ENCODE measurements around the gene DTNBP1. TPM values are rescaled to one million over a fixed set of nuclear protein-coding genes. Genes with fewer than 3 reads are reported as not detected.
"Not testable (repeated sequence)": the region's sequence is repeated elsewhere in the genome, so short reads cannot be mapped to it uniquely, and the experiment has no call there.

The DTNBP1 gene
- total RNA-seq, 1 experiment from 2014 or later, result 1.6 TPM

DNA sequence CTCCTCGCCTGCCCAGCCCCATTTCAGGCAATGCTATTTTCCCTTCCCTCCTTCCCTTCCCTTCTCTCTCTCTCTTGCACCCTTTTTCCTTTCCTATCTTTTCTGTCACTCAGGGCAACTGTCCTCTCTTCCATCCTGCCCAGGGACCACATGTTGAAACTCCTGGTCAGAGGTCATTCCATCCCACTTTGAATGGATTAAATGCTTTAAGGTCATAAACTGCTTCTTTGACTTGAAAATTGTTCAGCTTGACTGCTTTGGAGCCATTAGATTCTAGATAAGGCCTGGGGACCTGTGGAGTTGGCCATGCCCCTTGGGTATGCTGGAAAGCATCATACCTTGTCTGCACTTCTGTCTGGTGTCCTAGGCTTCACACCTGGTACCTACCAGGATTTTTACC lies 106.1 kb downstream of the DTNBP1 start:
- DNase-seq (ENCODE audit: low spot score), result no peak

DNA sequence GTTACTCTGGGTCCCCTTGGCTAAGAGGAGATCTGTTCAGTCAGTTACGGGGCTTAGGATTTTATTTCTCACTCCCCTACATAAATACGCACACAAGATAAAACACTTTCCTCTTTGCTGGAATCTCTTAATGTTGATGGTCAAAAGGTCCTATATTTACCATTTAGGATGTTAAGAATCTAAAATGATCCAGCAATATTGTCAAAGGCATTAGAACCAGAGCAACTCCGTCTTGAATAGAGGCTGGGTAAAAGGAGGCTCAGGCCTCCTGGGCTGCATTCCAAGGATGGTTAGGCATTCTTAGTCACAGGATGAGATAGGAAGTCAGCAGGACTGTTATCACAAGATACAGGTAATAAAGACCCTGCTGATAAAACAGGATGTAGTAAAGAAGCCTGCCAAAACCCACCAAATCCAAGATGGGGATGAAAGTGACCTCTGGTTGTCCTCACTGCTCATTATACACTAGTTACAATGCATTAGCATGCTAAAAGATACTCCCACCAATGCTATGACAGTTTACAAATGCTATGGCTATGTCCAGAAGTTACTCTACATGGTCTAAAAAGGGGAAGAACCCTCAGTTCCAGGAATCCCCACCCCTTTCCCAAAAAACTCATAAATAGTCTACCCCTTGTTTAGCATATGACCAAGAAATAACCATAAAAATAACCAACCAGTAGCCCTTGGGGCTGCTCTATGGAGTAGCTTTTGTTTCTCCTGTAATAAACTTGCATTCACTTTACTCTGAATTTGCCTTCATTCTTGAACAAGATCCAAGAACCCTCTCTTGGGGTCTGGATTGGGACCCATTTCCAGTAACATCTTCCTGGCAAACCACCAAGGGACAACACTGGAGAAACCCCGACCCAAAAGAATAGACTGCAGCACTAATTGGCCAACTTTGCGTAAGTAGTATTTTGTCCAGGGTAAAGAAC lies 107.5 kb downstream of the DTNBP1 start:
- DNase-seq (ENCODE audit: low spot score), result peak; percentile 46

DNA sequence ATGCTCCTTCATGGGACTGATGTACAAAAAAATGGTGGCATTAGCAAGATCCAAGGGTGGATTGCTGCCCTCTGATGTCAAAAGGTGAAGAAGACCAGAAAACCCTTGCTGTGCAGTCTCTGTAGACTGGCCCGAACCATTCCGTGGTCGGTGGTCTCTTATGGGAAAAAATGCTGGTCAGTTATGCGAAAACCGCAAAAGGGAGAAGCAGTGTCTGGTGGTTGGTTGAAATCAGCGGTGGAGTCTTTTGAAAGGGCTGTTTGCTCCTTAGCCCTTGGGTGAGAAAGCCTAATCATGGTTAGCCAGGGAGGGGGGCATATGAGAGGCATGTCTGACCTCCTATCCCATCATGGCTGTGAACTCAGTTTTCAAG lies 108.1 kb downstream of the DTNBP1 start:
- DNase-seq (ENCODE audit: low spot score), result no peak

DNA sequence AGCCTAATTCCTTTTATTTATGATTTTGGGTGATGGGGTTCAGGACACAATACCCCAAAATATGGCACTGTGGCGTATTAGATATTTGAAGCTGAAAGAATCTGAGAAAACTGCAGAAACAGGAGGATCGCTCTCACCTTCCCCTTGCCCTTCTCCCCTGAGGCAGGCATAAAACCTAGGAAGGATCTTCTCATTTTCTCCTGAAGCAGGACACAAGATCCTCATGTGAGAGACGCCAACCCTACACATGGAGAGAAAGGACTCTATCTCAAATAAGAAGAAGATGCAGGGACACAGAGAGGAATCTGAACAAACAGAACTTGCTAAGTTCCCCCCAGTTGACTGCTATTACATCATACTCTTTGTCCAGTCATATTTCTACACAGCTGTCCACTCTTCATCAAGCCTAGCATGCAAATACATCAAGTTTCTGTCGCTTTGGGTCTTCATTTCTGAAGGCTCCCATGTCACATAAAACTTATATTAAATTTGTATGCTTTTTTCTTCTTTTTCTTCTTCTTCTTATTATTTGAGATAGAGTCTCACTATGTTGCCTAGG lies 109.0 kb downstream of the DTNBP1 start:
- DNase-seq (ENCODE audit: low spot score), result no peak

DNA sequence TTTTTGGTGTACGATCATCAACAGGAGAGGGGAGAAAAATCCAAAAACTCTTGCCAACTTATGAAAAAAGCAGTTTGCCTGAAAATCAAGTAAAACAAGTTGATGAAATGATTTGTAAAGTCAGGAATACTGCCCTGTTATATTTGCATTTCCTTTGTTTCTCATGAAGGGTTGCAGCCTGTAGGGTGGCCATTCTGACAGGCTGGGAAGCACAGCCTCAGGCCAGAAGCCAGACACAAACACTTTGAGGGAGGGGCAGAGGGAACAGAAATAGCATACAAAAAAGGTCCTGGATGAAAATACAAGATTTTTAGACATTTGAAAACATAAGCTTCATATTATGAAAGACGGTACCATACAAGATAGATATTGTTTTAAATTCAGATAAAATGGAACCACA lies 109.8 kb downstream of the DTNBP1 start:
- DNase-seq (ENCODE audit: low spot score), result no peak

DNA sequence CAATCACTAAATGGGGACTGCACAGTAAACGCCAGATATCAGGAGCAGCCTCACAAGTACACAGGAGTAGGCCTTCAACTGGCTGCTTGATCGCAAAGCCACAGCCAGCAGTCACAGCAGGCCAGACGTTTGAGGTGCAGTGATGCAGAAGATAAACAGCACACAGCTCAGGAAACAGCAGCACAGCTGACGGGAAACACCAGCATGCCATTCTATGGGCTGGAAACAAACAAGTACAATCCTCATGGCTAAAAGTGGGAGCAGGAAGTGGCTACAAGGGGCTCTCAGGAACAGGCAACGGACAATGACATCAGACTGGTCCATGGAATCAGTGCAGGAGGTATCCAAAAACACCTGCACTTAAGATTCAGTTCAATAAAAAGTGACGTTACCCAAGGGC lies 111.0 kb downstream of the DTNBP1 start:
- DNase-seq (ENCODE audit: low spot score), result no peak

DNA sequence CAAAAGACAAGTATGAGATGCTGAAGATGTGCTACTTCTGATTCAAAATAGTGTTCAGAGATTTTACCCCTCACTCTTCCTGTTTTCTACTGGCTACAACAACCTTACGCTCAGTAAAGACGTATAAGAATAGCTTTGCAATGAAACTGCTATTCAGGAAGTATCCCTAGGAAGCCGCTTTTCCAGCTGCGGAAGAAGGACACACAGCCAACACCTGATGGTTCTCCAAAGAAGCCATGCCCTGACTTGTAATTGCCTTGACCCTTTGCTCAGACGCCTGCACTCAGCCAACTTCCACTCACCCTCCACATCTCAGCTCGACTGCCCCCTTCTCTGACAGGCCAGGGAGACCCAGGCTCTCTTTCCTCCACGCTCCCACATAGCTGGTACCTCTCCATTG lies 111.6 kb downstream of the DTNBP1 start:
- no peak for DNase-seq (ENCODE audit: low spot score)

DNA sequence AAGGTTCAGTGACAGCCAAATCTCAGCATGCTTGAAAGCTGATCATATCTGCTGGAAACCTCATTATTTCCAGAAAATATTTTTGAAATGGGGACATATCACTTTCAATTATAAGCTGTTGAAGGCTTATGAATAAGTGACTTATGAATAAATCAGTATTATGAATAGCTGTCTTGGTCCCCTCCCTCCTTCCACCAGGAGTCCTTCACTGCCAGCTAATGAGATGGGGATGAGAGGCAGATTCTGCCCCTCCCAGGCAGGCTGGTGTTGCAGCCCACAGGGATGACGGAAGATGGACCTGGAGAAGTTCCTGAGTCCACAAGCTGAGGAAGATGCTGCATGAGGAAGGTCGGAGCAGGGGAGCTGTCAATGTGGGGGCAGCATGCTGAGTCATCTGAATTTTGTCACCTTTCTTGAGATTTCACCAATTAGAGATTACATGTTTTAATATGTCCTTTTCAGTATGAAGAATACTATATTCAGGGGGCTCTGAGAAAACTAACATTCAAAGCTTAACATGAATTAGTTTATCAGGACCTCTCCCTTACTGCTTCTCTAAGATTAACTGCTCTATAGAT lies 112.2 kb downstream of the DTNBP1 start:
- DNase-seq (ENCODE audit: low spot score), result no peak

DNA sequence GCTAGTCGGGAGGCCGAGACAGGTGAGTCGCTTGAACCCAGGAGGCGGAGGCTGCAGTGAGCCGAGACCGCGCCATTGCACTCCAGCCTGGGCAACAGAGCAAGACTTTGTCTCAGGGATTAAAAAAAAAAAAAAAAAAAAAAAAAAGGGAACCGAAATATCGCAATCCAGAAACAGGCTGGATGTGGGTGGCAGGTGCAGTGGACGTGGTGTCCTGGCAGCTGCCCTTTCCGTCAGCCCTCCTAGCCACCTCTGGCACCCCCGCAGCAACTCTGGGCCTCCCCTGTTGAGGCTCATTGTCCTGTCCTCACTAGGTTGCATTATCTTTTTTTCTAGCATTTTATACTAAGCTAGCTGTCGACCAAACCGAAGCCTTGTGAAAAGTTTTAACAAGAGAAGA lies 113.5 kb downstream of the DTNBP1 start:
- DNase-seq (ENCODE audit: low spot score), result no peak

DNA sequence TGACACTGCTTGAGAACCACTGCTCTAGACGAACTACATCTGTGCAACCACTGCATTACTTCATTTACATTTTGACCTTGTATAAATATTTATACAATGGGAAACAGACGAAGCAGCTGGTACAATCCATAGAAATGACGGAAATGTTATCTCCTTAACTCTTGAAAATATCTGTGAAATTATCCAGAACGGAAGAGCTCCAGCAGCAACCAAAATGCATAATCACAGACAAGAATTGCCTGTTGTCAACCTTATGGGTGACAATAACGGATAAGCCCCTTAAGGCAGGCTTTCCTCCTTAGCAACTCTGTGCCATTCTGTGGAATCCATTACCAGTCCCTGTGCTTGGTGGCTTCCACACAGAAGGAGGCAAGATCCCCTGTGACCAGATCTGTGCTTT lies 115.4 kb downstream of the DTNBP1 start:
- DNase-seq (ENCODE audit: low spot score), result no peak

DNA sequence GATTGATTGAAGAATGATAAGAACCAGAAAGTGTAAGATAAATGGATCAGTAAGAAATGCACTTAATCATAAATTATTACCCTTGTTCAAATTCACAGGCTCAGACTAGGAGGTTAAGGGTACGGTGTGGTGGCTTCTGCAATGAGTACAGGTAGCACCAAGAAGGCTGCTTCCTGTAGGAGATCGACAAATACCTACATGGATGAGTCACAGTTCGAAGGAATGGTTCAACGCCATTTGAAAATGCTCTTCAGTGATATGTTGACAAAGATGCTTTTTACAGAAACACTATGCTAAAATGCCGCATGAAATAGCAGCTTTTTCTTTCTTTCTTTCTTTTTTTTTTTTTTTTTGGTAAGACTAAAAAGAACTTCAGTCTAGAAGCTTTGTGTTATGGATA lies 116.2 kb downstream of the DTNBP1 start:
- no peak for DNase-seq (ENCODE audit: low spot score)

DNA sequence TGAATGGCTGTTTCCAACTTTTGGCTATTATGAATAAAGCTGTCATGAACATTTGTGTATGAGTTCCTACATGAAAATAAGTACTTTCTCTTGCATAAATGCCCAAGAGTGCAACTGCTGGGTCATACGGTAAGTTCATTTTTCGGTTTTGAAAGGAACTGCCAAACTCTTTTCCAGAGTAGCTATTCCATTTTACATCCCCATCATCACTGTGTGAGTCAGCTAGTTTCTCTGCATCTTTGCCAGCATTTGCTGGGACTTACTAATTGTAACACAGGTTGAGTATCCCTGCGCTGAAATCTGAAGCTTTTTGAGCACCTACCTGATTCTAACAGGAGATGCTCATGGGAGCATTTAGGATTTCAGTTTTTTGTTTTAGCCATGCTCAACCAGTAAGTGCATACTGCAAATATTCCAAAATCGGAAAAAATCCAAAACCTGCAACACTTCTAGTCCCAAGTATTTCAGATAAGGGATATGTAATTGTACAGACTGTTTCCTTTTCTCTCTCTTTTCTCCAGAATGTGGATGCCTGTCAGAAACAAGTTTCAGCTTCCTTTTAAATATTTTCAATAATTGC lies 118.4 kb downstream of the DTNBP1 start:
- DNase-seq (ENCODE audit: low spot score), result no peak

DNA sequence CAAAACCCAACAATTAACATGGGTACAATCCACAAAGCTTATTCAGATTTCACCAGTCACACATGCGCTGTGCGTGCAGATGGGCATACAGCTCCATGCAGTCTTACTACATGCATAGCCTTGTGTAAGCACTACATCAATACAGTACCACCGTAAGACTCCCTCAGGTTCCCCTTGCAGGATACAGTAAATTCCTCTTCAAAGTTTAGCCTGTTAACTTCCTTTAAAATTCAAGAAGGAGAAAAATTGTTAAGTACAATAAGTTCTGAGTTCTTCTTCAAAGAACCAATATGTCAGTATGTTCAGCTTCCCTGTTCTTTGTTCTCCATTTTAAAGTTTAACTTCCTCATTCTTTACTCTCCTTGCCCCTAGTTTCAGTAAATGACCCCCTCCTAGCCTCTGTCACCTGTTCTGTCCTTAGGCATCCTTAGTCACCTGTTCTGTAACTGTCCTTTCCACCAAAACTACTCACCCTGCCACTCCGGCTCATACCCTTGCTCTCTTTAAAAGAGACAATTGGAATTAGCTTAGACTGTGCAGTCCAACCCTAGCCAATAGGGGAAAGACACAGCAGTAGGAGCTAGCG lies 119.4 kb downstream of the DTNBP1 start:
- DNase-seq (ENCODE audit: low spot score), result not testable (repeated sequence)

DNA sequence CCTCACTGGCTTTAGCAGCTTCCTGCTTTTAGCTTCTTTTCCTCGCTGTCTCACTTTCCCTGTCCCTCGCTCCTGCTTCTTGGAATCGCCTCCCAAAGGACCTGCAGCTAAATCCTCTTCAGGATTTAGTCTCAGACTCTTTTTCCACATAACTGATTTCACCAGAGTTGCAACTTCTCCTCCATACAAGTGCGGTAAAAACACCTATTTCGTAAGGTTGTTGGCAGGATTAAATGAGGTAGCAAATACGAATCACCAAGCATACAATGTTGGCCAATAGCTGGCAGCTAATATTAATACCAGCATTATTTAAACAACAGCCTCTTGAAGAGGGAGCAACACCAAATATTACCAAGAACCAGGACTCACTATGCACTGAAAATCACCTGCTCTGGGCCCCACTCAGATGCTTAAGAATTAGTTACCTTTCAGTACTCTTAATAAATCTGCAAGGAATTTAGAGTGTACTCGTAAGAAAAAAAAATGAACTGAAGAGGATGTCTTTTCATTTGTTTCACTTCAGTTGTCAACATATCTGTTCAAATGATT lies 123.0 kb downstream of the DTNBP1 start:
- no peak for DNase-seq (ENCODE audit: low spot score)

DNA sequence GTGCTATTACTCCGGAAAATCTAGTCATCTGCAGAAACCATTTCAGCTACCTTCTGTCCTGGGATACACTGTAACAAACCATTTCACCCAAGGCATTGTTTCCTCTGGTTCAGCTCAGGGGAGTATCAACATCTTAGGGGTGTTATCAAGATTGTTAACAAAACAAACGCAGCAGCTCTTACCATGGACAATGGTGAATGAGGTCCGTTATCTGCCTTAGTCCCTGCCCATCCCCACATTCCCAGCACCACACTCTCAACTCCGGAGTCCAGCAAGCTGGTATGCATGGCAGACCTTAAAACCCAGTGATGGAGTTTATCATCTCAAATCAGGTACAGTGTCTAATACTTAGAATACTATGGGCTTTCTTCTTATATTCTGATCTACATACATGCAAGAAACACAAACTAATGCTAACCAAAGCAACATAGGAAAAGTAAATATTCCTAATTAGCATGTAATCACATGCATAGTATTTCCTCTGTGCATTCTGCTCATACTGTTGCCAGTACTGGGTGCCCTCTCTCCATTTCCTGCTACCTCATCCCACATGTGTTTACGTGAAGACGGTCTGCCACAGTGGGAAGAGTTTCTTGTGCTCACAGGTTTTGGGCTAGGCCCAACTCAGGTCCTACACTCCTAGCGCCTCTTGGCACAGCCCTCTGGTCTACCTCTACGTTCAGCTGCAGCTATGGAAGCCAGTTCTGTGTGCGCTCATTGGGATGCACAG lies 123.9 kb downstream of the DTNBP1 start:
- DNase-seq (ENCODE audit: low spot score), result no peak

DNA sequence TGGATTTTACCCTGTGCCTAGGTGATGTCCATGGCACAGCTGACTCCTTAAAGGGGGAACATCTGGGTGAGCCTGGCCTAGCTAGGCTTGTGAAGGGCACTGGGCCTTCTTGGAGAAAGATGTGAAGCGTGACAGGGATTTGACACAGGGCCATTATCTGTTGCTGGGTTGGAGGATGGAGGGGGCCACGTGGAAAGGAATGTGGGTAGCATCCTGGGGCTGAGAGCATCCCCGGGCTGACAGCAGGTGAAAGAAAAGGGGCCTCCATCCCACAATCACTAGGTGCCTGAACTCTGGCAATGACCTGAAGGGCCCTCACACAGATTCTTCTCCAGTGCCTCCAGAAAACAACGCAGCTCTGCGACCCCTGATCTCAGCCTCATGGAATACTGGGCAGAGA lies 124.7 kb downstream of the DTNBP1 start:
- no peak for DNase-seq (ENCODE audit: low spot score)

DNA sequence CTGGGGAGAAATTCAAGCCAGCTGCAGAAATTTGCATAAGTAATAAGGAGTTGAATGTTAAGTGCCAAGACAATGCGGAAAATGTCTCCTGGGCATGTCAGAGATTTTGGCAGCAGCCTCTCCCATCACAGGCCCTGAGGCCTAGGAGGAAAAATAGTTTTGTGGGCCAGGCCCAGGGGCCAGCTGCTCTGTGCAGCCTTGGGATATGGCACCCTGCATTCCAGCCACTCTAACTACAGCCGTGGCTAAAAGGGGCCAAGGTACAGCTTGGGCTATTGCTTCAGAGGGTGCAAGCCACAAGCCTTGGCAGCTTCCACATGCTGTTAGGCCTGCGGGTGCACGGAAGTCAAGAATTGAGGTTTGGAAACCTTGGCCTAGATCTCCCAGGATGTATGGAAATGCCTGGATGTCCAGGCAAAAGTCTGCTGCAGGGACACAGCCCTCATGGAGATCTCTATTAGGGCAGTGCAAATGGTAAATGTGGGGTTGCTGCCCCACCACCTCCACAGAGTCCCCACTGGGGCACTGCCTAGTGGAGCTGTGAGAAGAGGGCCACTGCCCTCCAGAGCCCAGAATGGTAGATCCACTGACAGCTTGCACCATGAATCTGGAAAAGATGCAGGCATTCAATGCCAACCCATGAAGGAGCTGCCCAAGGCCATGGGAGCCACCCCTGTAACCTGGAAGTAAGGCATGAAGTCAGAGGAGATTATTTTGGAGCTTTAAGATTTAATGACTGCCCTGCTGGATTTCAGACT lies 126.5 kb downstream of the DTNBP1 start:
- DNase-seq (ENCODE audit: low spot score), result no peak

DNA sequence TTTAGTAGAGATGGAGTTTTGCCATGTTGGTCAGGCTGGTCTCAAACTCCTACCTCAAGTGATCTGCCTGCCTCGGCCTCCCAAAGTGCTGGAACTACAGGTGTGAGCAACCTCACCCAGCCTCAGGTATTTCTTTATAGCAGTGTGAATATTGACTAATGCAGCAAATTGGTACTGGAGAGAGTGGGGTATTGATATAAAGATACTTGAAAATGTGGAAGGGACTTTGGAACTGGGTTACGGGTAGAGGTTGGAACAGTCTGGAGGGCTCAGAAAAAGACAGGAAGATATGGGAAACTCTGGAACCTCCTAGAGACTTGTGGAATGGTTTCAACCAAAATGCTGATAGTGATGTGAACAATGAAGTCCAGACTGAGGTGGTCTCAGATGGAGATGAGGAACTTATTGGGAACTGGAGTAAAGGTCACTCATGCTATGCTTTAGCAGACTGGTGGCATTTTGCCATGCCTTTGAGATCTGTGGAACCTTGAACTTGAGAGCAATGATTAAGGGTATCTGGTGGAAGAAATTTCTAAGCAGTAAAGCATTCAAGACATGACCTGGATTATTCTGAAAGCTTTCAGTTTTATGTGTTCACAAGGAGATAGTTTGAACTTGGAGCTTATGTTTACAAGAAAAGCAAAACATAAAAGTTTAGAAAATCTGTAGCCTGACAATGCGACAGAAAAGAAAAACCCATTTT lies 127.2 kb downstream of the DTNBP1 start:
- DNase-seq (ENCODE audit: low spot score), result no peak

DNA sequence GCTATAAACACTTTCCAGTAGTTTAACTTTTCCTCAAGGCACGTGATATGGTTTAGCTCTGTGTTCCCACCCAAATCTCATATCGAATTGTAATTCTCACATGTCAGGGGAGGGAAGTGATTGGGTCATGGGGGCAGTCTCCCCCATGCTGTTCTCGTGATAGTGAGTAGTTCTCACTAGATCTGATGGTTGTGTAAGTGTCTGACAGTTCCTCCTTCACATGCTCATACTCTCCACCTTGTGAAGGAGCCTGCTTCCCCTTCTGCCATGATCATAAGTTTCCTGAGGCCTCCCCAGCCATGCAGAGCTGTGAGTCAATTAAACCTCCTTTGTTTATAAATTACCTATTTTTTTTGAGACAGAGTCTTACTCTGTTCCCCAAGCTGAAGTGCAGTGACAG lies 127.9 kb downstream of the DTNBP1 start:
- no peak for DNase-seq (ENCODE audit: low spot score)

Data from A172 (cell line).